HEK293 (cell line): ENCODE measurements around the gene ELF1.

ENCODE experiments used
- CTCF ChIP-seq: fragments of 450-650 bp; formaldehyde crosslinking; IDR thresholded peaks from 2 replicates; pipeline ENCODE4 v1.5.1; 2016; ENCODE audit warnings: missing biosample characterization, missing genetic modification characterization
- GLI4 ChIP-seq: fragments of 450-650 bp; formaldehyde crosslinking; IDR thresholded peaks from 2 replicates; pipeline ENCODE4 v1.5.1; 2016; ENCODE audit warnings: missing biosample characterization, missing genetic modification characterization
- REPIN1 ChIP-seq: fragments of 450-650 bp; formaldehyde crosslinking; IDR thresholded peaks from 2 replicates; pipeline ENCODE4 v1.5.1; 2017; ENCODE audit warnings: missing biosample characterization, missing genetic modification characterization, low read depth
- REST ChIP-seq: fragments of 450-650 bp; formaldehyde crosslinking; IDR thresholded peaks from 2 replicates; pipeline ENCODE4 v1.5.1; 2016; ENCODE audit warnings: missing biosample characterization, missing genetic modification characterization
- SP2 ChIP-seq: fragments of 450-650 bp; formaldehyde crosslinking; IDR thresholded peaks from 2 replicates; pipeline ENCODE4 v1.5.1; 2016; ENCODE audit warnings: missing biosample characterization, missing genetic modification characterization
- ZBTB7A ChIP-seq: fragments of 450-650 bp; formaldehyde crosslinking; IDR thresholded peaks from 2 replicates; pipeline ENCODE4 v1.5.1; 2016; ENCODE audit warnings: low read depth, missing biosample characterization, missing genetic modification characterization
- ZNF549 ChIP-seq: fragments of 450-650 bp; IDR thresholded peaks from 2 replicates; pipeline ENCODE4 v1.5.1; 2018; ENCODE audit warnings: missing biosample characterization, missing genetic modification characterization, mild to moderate bottlenecking, inconsistent platforms, moderate library complexity
- ZNF639 ChIP-seq: fragments of 450-650 bp; formaldehyde crosslinking; IDR thresholded peaks from 2 replicates; pipeline ENCODE4 v1.5.1; 2016; ENCODE audit warnings: missing biosample characterization, missing genetic modification characterization
- ZNF704 ChIP-seq: fragments of 450-650 bp; formaldehyde crosslinking; IDR thresholded peaks from 2 replicates; pipeline ENCODE4 v1.5.1; 2016; ENCODE audit warnings: missing biosample characterization, missing genetic modification characterization
- ZNF830 ChIP-seq: fragments of 450-650 bp; IDR thresholded peaks from 2 replicates; pipeline ENCODE4 v1.5.0; 2018; ENCODE audit warnings: missing biosample characterization, missing genetic modification characterization, low read depth, mild to moderate bottlenecking, moderate library complexity

GRCh38 chr13:41039746-41040145 is 20.6 kb upstream of the ELF1 start:
- no peak for TF ChIP-seq CTCF (tag by site-specific recombination)
- no peak for TF ChIP-seq REST (tag by site-specific recombination)
- TF ChIP-seq ZNF639: no peak
- TF ChIP-seq ZNF704 (tag by site-specific recombination): no peak
- no peak for TF ChIP-seq GLI4
- no peak for TF ChIP-seq REPIN1 (tag by site-specific recombination)
- TF ChIP-seq ZBTB7A (tag by site-specific recombination): no peak
- no peak for TF ChIP-seq SP2 (tag by site-specific recombination)
- TF ChIP-seq ZNF549 (tag by site-specific recombination): no peak
- TF ChIP-seq ZNF830 (tag by site-specific recombination): no peak
